Osteoblast (primary cell): Measurements from ENCODE around the gene DCBLD2. TPM values are rescaled to one million over a fixed set of nuclear protein-coding genes. Genes with fewer than 3 reads are reported as not detected.

Experiments used
- DNase-seq: peaks from one replicate; pipeline ENCODE4 v3.0.0; 2011; ENCODE audit warnings: low spot score, mixed read lengths; ENCODE audit not compliant: insufficient read length; ENCODE audit errors: missing footprints
- H2AFZ ChIP-seq: 2 replicates; pipeline ENCODE4 v1.6.0; 2011; ENCODE audit warnings: mild to moderate bottlenecking, low read length
- H3K27ac ChIP-seq: 2 replicates; pipeline ENCODE4 v1.5.1; 2011; ENCODE audit warnings: mild to moderate bottlenecking, low read depth, low read length, moderate library complexity
- H3K27me3 ChIP-seq: 2 replicates; pipeline ENCODE4 v1.6.0; 2012; ENCODE audit warnings: mild to moderate bottlenecking, control low read depth, inconsistent platforms, low read length, moderate library complexity; ENCODE audit not compliant: insufficient read depth
- H3K36me3 ChIP-seq: 2 replicates; pipeline ENCODE4 v1.5.1; 2011; ENCODE audit warnings: mild to moderate bottlenecking, low read length, control low read depth, moderate library complexity; ENCODE audit not compliant: insufficient read depth
- H3K4me1 ChIP-seq: 2 replicates; pipeline ENCODE4 v1.5.1; 2011; ENCODE audit warnings: mild to moderate bottlenecking, low read length, control low read depth, moderate library complexity; ENCODE audit not compliant: insufficient read depth
- H3K4me2 ChIP-seq: 2 replicates; pipeline ENCODE4 v1.6.0; 2011; ENCODE audit warnings: mild to moderate bottlenecking, low read length; ENCODE audit not compliant: insufficient read depth
- H3K4me3 ChIP-seq: fragments of 200-600 bp; sonication (generic); 3 replicates; pipeline ENCODE4 v1.5.1; 2012; ENCODE audit warnings: mild to moderate bottlenecking, low read length, inconsistent platforms; ENCODE audit not compliant: insufficient read depth
- H3K79me2 ChIP-seq: 2 replicates; pipeline ENCODE4 v1.6.0; 2012; ENCODE audit warnings: mild to moderate bottlenecking, low read length, control low read depth, inconsistent platforms; ENCODE audit not compliant: insufficient read depth
- H3K9me3 ChIP-seq: 2 replicates; pipeline ENCODE4 v1.5.1; 2011; ENCODE audit warnings: low read depth, low read length, control low read depth
- H4K20me1 ChIP-seq: 2 replicates; pipeline ENCODE4 v1.6.0; 2012; ENCODE audit warnings: mild to moderate bottlenecking, low read length, control low read depth; ENCODE audit not compliant: insufficient read depth
- CTCF ChIP-seq: IDR thresholded peaks from 2 replicates; pipeline ENCODE4 v1.5.1; 2011; ENCODE audit warnings: mild to moderate bottlenecking, low read depth, low read length, moderate library complexity; ENCODE audit errors: extremely low read depth
- total RNA-seq: library from RNA; depleted of rRNA; stranded (reverse); fragments of >200 nt; gene quantifications from 2 replicates; pipeline ENCODE4 v1.2.3, GENCODE V29; 2012

DCBLD2 gene
- total RNA-seq, 1 donor = 187 TPM

GRCh38 chr3:98812851-98813374 lies 88.6 kb downstream of the DCBLD2 start:
- TF ChIP-seq CTCF = peak; percentile 52
- Histone ChIP-seq H3K36me3 (peaks cover 86% of the 10 kb centered on the region), H2AFZ (no peak overlapping the region), H3K4me3 (no peak overlapping the region), H3K4me1 (peaks cover 18% of the 10 kb centered on the region), H3K27me3 (no peaks in the 10 kb centered on the region), H4K20me1 (peaks cover 13% of the 10 kb centered on the region), H3K27ac (no peak overlapping the region), H3K4me2 (no peak overlapping the region), H3K79me2 (peaks cover 5% of the 10 kb centered on the region), H3K9me3 (no peaks in the 10 kb centered on the region)
- DNase-seq = peak; percentile 27

DNA sequence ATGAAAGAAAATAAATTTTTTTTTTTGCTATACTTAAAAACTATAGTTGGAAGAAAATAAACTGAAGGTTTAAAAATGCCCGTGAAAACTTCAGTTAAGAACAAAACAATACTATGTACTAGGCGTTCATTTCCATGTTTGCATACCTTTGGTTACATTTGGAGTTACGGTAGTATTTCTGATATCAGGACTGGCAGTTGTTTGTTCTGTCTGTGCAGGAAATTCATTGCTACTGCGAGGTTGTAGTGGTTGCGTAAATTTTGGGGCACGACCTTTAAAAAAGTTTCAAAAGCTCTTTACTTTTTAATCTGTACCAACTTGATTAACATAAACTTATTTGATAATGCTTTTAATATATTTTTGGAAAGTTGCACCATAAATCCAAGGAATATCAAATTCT lies 90.4 kb downstream of the DCBLD2 start:
- Histone ChIP-seq H3K79me2 (no peaks in the 10 kb centered on the region), H3K4me1 (peaks cover 25% of the 10 kb centered on the region), H3K36me3 (peaks cover 89% of the 10 kb centered on the region), H3K4me2 (no peak overlapping the region), H3K9me3 (no peaks in the 10 kb centered on the region), H3K27ac (no peak overlapping the region), H3K4me3 (no peak overlapping the region), H2AFZ (no peak overlapping the region), H3K27me3 (no peaks in the 10 kb centered on the region), H4K20me1 (peaks cover 24% of the 10 kb centered on the region)
- no peak for DNase-seq
- no peak for TF ChIP-seq CTCF

- Histone ChIP-seq H3K27ac (peak overlapping the region; percentile 9), H3K4me1 (peaks cover 17% of the 10 kb centered on the region), H3K4me2 (no peak overlapping the region), H3K27me3 (no peaks in the 10 kb centered on the region), H4K20me1 (peaks cover 21% of the 10 kb centered on the region), H3K36me3 (peaks cover 94% of the 10 kb centered on the region), H3K79me2 (no peaks in the 10 kb centered on the region), H3K9me3 (no peaks in the 10 kb centered on the region), H2AFZ (no peak overlapping the region), H3K4me3 (no peak overlapping the region)
- TF ChIP-seq CTCF = no peak
- no peak for DNase-seq
Measured at GRCh38 chr3:98809557-98809956, 91.9 kb downstream of the DCBLD2 start.

DNA sequence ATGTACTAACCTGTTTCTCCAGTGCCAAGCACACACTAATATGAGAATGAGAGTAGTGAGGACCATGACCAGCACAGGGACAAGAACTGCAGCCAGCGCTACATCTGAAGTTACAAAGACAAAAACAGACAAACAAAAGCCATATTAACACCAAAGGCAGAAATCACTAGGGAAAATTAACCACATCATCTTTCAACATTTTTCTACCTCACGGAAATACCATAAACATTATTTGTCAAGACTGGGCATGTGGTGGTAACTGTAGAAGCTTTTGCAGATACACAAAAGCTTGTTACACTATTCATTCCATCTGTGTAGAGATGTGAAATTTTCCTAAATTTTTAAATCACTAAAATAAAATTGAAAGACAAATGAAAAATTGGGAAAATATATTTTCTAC lies 93.4 kb downstream of the DCBLD2 start:
- Histone ChIP-seq H3K79me2 (no peaks in the 10 kb centered on the region), H3K36me3 (peaks cover 79% of the 10 kb centered on the region), H4K20me1 (peaks cover 19% of the 10 kb centered on the region), H3K27ac (peak overlapping the region; percentile 80), H3K4me2 (no peak overlapping the region), H3K27me3 (no peaks in the 10 kb centered on the region), H3K4me3 (no peak overlapping the region), H2AFZ (no peak overlapping the region), H3K4me1 (peaks cover 17% of the 10 kb centered on the region), H3K9me3 (no peaks in the 10 kb centered on the region)
- TF ChIP-seq CTCF = no peak
- no peak for DNase-seq
